ENCODE measurements around the gene WWOX. TPM values are rescaled to one million over a fixed set of nuclear protein-coding genes. Genes with fewer than 3 reads are reported as not detected.

Gene WWOX
- total RNA-seq, 1 experiment from 2014 or later = 15.6 TPM

GRCh38 chr16:78529881-78530280 lies 430.4 kb downstream of the WWOX start:
- no peaks in the 10 kb centered on the region for H3K9me3 Mint-ChIP-seq
- no peak overlapping the region for H4K5ac ChIP-seq (ENCODE audit: insufficient read length, low read depth, low read length)
- no peak overlapping the region for H3K4me3 Mint-ChIP-seq
- no peaks in the 10 kb centered on the region for H3K9me3 ChIP-seq (ENCODE audit: control insufficient read depth, low read depth, low read length)
- H4K20me1 ChIP-seq (ENCODE audit: control insufficient read depth, insufficient read depth, insufficient read length) = no peaks in the 10 kb centered on the region
- H2BK20ac ChIP-seq (ENCODE audit: low read depth, low read length, poor library complexity, severe bottlenecking) = no peak overlapping the region
- no peak overlapping the region for H2AFZ ChIP-seq (ENCODE audit: low read length)
- H3K79me2 ChIP-seq (ENCODE audit: insufficient read depth, low read length) = no peaks in the 10 kb centered on the region
- H3K4me1 ChIP-seq (ENCODE audit: insufficient read depth, low read length) = no peaks in the 10 kb centered on the region
- H3T11ph ChIP-seq (ENCODE audit: low read length) = no peak overlapping the region
- H3K23ac ChIP-seq (ENCODE audit: insufficient read length, low read depth, low read length) = no peak overlapping the region
- H2BK12ac ChIP-seq (ENCODE audit: insufficient read length, low read depth, low read length) = no peak overlapping the region
- no peak overlapping the region for H3K56ac ChIP-seq (ENCODE audit: insufficient read length, low read depth, low read length)
- H3K18ac ChIP-seq (ENCODE audit: insufficient read length, low read depth, low read length) = no peak overlapping the region
- no peak overlapping the region for H2BK120ac ChIP-seq (ENCODE audit: low read depth, low read length, poor library complexity, severe bottlenecking)
- no peak overlapping the region for H4K8ac ChIP-seq (replicated peaks; ENCODE audit: insufficient read length, low read depth, low read length)
- no peak for DNase-seq
- no peak overlapping the region for H2BK15ac ChIP-seq (ENCODE audit: low read depth, low read length)
- no peaks in the 10 kb centered on the region for H3K36me3 Mint-ChIP-seq (ENCODE audit: insufficient read depth in 1 of 3, low read depth in 3 of 3)
- H3K9ac ChIP-seq (ENCODE audit: extremely low read depth, insufficient read length, low read length) = no peak overlapping the region
- H3K4ac ChIP-seq (ENCODE audit: low read depth, low read length) = no peak overlapping the region
- no peaks in the 10 kb centered on the region for H3K79me1 ChIP-seq (ENCODE audit: insufficient read depth, low read depth, low read length, poor library complexity, severe bottlenecking)
- WGBS (ENCODE audit: extremely low coverage, insufficient read length, low lambda C conversion rate) = no CpG with 5 or more reads among the region's 5 CpGs
- no peaks in the 10 kb centered on the region for H3K4me1 Mint-ChIP-seq
- H3K27me3 ChIP-seq (ENCODE audit: insufficient read depth, low read length) = no peaks in the 10 kb centered on the region
- H3K14ac ChIP-seq (ENCODE audit: insufficient read depth, low read length) = no peak overlapping the region
- H2BK5ac ChIP-seq (ENCODE audit: insufficient read length, low read length) = no peak overlapping the region
- no peak overlapping the region for H2AK5ac ChIP-seq (ENCODE audit: insufficient read length, low read length)
- H3K27ac Mint-ChIP-seq = no peak overlapping the region
- H3K27me3 Mint-ChIP-seq (ENCODE audit: low read depth) = no peaks in the 10 kb centered on the region
- TF ChIP-seq CTCF (conservative IDR thresholded peaks at IDR 0.05) = no peak
- no peaks in the 10 kb centered on the region for H3K23me2 ChIP-seq (ENCODE audit: insufficient read length, low read depth, low read length, poor library complexity, severe bottlenecking)
- H4K91ac ChIP-seq (ENCODE audit: insufficient read length, low read depth, low read length) = no peak overlapping the region
- H3K27ac ChIP-seq (ENCODE audit: insufficient read length, low read depth, low read length) = no peak overlapping the region
- H3K4me2 ChIP-seq (ENCODE audit: insufficient read depth, insufficient read length, low read length) = no peak overlapping the region
